Panc1 (cell line): Measurements from ENCODE around the gene MAST4.

Experiments used
- POLR2AphosphoS5 ChIP-seq: IDR thresholded peaks from 2 replicates; pipeline ENCODE4 v1.6.1; 2012; ENCODE audit warnings: mild to moderate bottlenecking, low read depth, low read length, moderate library complexity
- REST ChIP-seq, 2 experiments: IDR thresholded peaks; 2 replicates each; pipeline ENCODE4 v1.6.1; 2011 to 2012; ENCODE audit warnings: low read depth in 2 of 2, control low read depth in 1 of 2, low read length in 1 of 2, mild to moderate bottlenecking in 1 of 2, moderate library complexity in 1 of 2; ENCODE audit not compliant: insufficient read depth in 1 of 2
- SIN3A ChIP-seq: IDR thresholded peaks from 2 replicates; pipeline ENCODE4 v1.6.1; 2012; ENCODE audit warnings: low read depth, mild to moderate bottlenecking, low read length, moderate library complexity, borderline replicate concordance; ENCODE audit not compliant: insufficient read depth
- TCF7L2 ChIP-seq: IDR thresholded peaks from 2 replicates; pipeline ENCODE4 v1.6.1; 2011; ENCODE audit warnings: mild to moderate bottlenecking, low read depth, low read length, inconsistent platforms
- TF ChIP-seq, protein P1 (sequence below): fragments of 450-650 bp; IDR thresholded peaks from 2 replicates; pipeline ENCODE4 v1.5.1; 2017; ENCODE audit warnings: mild to moderate bottlenecking

- TF ChIP-seq, protein P1, sequence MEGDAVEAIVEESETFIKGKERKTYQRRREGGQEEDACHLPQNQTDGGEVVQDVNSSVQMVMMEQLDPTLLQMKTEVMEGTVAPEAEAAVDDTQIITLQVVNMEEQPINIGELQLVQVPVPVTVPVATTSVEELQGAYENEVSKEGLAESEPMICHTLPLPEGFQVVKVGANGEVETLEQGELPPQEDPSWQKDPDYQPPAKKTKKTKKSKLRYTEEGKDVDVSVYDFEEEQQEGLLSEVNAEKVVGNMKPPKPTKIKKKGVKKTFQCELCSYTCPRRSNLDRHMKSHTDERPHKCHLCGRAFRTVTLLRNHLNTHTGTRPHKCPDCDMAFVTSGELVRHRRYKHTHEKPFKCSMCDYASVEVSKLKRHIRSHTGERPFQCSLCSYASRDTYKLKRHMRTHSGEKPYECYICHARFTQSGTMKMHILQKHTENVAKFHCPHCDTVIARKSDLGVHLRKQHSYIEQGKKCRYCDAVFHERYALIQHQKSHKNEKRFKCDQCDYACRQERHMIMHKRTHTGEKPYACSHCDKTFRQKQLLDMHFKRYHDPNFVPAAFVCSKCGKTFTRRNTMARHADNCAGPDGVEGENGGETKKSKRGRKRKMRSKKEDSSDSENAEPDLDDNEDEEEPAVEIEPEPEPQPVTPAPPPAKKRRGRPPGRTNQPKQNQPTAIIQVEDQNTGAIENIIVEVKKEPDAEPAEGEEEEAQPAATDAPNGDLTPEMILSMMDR, result no peak
- TF ChIP-seq TCF7L2, result no peak
- TF ChIP-seq REST (IDR thresholded peaks at IDR 0.05; ENCODE audit: insufficient read depth in 1 of 2, low read depth in 2 of 2, low read length in 1 of 2), result no peak
- TF ChIP-seq SIN3A, result no peak
- no peak for TF ChIP-seq POLR2AphosphoS5
Measured at GRCh38 chr5:66881480-66882161, 285.4 kb downstream of the MAST4 start.
